NCI-H82 treated with DMSO at 0.1 percent for 48 hours (cell line): ENCODE data around the gene PPM1M.
A peak's percentile ranks its signal among the peaks of the same experiment; 100 is the strongest.

Experiments used
- DNase-seq: peaks from one replicate; lab custom pipeline; 2025; ENCODE audit not compliant: unreplicated experiment; lab: John Stamatoyannopoulos, UW

Gene PPM1M

GRCh38 chr3:52230889-52231499 is 14.6 kb upstream of the PPM1M start:
- DNase-seq = no peak

- no peak for DNase-seq
These were observed 13.9 kb upstream of the PPM1M start for GRCh38 chr3:52231502-52232278.

GRCh38 chr3:52232279-52233107 is 13.1 kb upstream of the PPM1M start:
- DNase-seq = no peak

GRCh38 chr3:52233108-52233591 is 12.4 kb upstream of the PPM1M start:
- DNase-seq = no peak

- DNase-seq = no peak
These were observed 11.6 kb upstream of the PPM1M start for GRCh38 chr3:52233968-52234367.

- no peak for DNase-seq
These were observed 10.8 kb upstream of the PPM1M start for GRCh38 chr3:52234516-52235447.

GRCh38 chr3:52236424-52236886 is 9.1 kb upstream of the PPM1M start:
- DNase-seq = no peak

- DNase-seq = no peak
These were observed 8.4 kb upstream of the PPM1M start for GRCh38 chr3:52237006-52237656.

GRCh38 chr3:52237657-52238172 is 7.8 kb upstream of the PPM1M start:
- DNase-seq = no peak

GRCh38 chr3:52238193-52238760 is 7.3 kb upstream of the PPM1M start:
- no peak for DNase-seq

- peak; percentile 3 for DNase-seq
These were observed 6.5 kb upstream of the PPM1M start, which contains the start of gene TWF2 for GRCh38 chr3:52238761-52239701. Gene TWF2 (minus strand): TSS chr3:52239158. CDS start chr3:52239016, 142 bp downstream.

- peak; percentile 92 for DNase-seq
These were observed 5.3 kb upstream of the PPM1M start for GRCh38 chr3:52240059-52240885.

GRCh38 chr3:52240886-52241370 is 4.6 kb upstream of the PPM1M start:
- DNase-seq = no peak

GRCh38 chr3:52242039-52242438 is 3.5 kb upstream of the PPM1M start:
- DNase-seq = no peak

- DNase-seq = no peak
These were observed 1.5 kb upstream of the PPM1M start for GRCh38 chr3:52243791-52244628.

GRCh38 chr3:52246264-52246620 is 683 bp downstream of the PPM1M start:
- DNase-seq = no peak
